GM12878 (cell line): ENCODE measurements around the gene KRTAP5-6. TPM values are rescaled to one million over a fixed set of nuclear protein-coding genes. Genes with fewer than 3 reads are reported as not detected.

Source experiments
- ATAC-seq: fragments of 200-7000 bp; cut with Tn5 transposase; 3 replicates; pipeline ENCODE4 v1.9.1; 2020; ENCODE audit warnings: mild to moderate bottlenecking, moderate library complexity
- BruUV-seq: library from RNA; stranded (reverse); fragments of 400-500 nt; replicated peaks from 2 replicates; lab custom pipeline; 2021; lab: Mats Ljungman, UMichigan
- CTCF ChIA-PET: fragments of 300-600 bp; sonication (Branson Sonifier 250); formaldehyde crosslinking; extraction: SDS; loops from one replicate; lab custom pipeline; 2021; ENCODE audit warnings: inconsistent platforms; lab: Yijun Ruan, JAX
- POLR2A ChIA-PET: fragments of 350-600 bp; formaldehyde crosslinking; extraction: SDS; loops from one replicate; lab custom pipeline; 2021; ENCODE audit warnings: inconsistent platforms; lab: Charles Lee
- RAD21 ChIA-PET: fragments of 300-600 bp; sonication (Branson Sonifier 250); formaldehyde crosslinking; loops from one replicate; lab custom pipeline; 2023; ENCODE audit warnings: antibody characterized with exemption; ENCODE audit not compliant: unreplicated experiment; lab: Charles Lee
- SMC1A ChIA-PET: fragments of 300-600 bp; sonication (Branson Sonifier 250); formaldehyde crosslinking; loops from one replicate; lab custom pipeline; 2023; ENCODE audit not compliant: unreplicated experiment, uncharacterized antibody; lab: Charles Lee
- DNase-seq: peaks from one replicate; pipeline ENCODE4 v3.0.0-alpha.2; 2011; ENCODE audit warnings: low read depth, low spot score
- FAIRE-seq: peaks from 3 replicates; lab custom pipeline; 2011; peaks lifted over from hg19 to GRCh38; lab: Jason Lieb, UNC
- H2AFZ ChIP-seq: 2 replicates; pipeline ENCODE4 v1.6.0; 2011; ENCODE audit warnings: low read depth, low read length, control low read depth; ENCODE audit not compliant: control insufficient read depth
- H3K27ac ChIP-seq: 2 replicates; pipeline ENCODE4 v1.5.1; 2011; ENCODE audit warnings: control low read depth; ENCODE audit not compliant: control insufficient read depth, insufficient read depth
- H3K27me3 ChIP-seq, 2 experiments: replicated peaks in 1 of 2; 2 replicates each; pipeline versions ENCODE4 v1.6.0 to v1.6.1; 2011; ENCODE audit warnings: low read length in 1 of 2; ENCODE audit not compliant: control insufficient read depth in 2 of 2, insufficient read depth in 2 of 2
- H3K36me3 ChIP-seq, 2 experiments: 2 replicates each; pipeline ENCODE4 v1.5.1; 2011; ENCODE audit warnings: low read length in 1 of 2; ENCODE audit not compliant: control insufficient read depth in 2 of 2, insufficient read depth in 2 of 2
- H3K4me1 ChIP-seq: 2 replicates; pipeline ENCODE4 v1.6.1; 2011; ENCODE audit warnings: mild to moderate bottlenecking, low read length, moderate library complexity, mixed read lengths; ENCODE audit not compliant: control insufficient read depth, insufficient read depth
- H3K4me2 ChIP-seq: 2 replicates; pipeline ENCODE4 v1.6.0; 2011; ENCODE audit warnings: control low read depth; ENCODE audit not compliant: control insufficient read depth, insufficient read depth
- H3K4me3 ChIP-seq: fragments of 200-600 bp; sonication (generic); 2 replicates; pipeline ENCODE4 v1.5.1; 2016
- H3K79me2 ChIP-seq: 2 replicates; pipeline ENCODE4 v1.6.0; 2011; ENCODE audit warnings: low read length; ENCODE audit not compliant: control insufficient read depth, insufficient read depth
- H3K9ac ChIP-seq: 2 replicates; pipeline ENCODE4 v1.8.0; 2011; ENCODE audit warnings: low read length, control low read depth, mixed read lengths; ENCODE audit not compliant: control insufficient read depth, insufficient read depth
- H3K9me3 ChIP-seq: replicated peaks from 3 replicates; pipeline ENCODE4 v1.5.1; 2011; ENCODE audit warnings: mild to moderate bottlenecking, low read length; ENCODE audit not compliant: control insufficient read depth, insufficient read depth
- H4K20me1 ChIP-seq: 2 replicates; pipeline ENCODE4 v1.6.0; 2011; ENCODE audit not compliant: control insufficient read depth, insufficient read depth
- EGR1 ChIP-seq, 2 experiments: IDR thresholded peaks; 1 replicate in 1 of 2; 2 replicates in 1 of 2; pipeline ENCODE4 v1.6.1; 2011 to 2012; ENCODE audit warnings: low read depth in 2 of 2, low read length in 2 of 2, borderline replicate concordance in 1 of 2, mild to moderate bottlenecking in 1 of 2, moderate library complexity in 1 of 2
- NFYA ChIP-seq: IDR thresholded peaks from 2 replicates; pipeline ENCODE4 v1.6.1; 2011; ENCODE audit warnings: low read depth, mild to moderate bottlenecking, low read length, improper control_type of control experiment, borderline replicate concordance
- SIN3A ChIP-seq: IDR thresholded peaks from 2 replicates; pipeline ENCODE4 v1.6.1; 2012; ENCODE audit warnings: low read depth, low read length, improper control_type of control experiment
- SIX5 ChIP-seq: IDR thresholded peaks from 2 replicates; pipeline ENCODE4 v1.6.1; 2011; ENCODE audit warnings: mild to moderate bottlenecking, low read depth, low read length, moderate library complexity; ENCODE audit not compliant: severe bottlenecking
- SMAD5 ChIP-seq: IDR thresholded peaks from 2 replicates; pipeline ENCODE4 v1.6.1; 2016; ENCODE audit warnings: antibody characterized with exemption, low read depth
- SMC3 ChIP-seq: IDR thresholded peaks from 2 replicates; pipeline ENCODE4 v1.6.1; 2011; ENCODE audit warnings: low read length, improper control_type of control experiment, borderline replicate concordance
- WGBS: methylation state at CpG from one replicate; pipeline ENCODE4 v1.1.6; 2016; ENCODE audit warnings: low lambda C conversion rate; ENCODE audit not compliant: insufficient replicate concordance, insufficient coverage; ENCODE audit errors: missing lambda C conversion rate; 5-methylcytosine and 5-hydroxymethylcytosine counted together
- in situ Hi-C: fragments of 300-500 bp; cut with MboI; formaldehyde crosslinking; loops from 9 replicates; pipeline ENCODE4 v1.14.3; 2018; ENCODE audit warnings: mixed read lengths
- intact Hi-C: fragments of 100-400 bp; cut with micrococcal nuclease; formaldehyde crosslinking; loops from one replicate; pipeline ENCODE4 v1.14.2; 2022; ENCODE audit not compliant: unreplicated experiment
- polyA plus RNA-seq, 11 experiments: library from polyadenylated mRNA; depleted of rRNA in 4 of 11; unstranded in 6 of 11; stranded (reverse) in 5 of 11; fragments of >200 nt; fragmentation: Nextera tagmentation in 4 of 11; fragmentation: Illumina TruSeq in 1 of 11; extraction: Ambion mirVana in 4 of 11; extraction: Trizol in 1 of 11; gene quantifications; 1 replicate in 1 of 11; 2 replicates in 10 of 11; pipeline versions ENCODE4 v1.2.1 to v1.2.3, GENCODE V29; 2011 to 2016; ENCODE audit warnings: inconsistent platforms in 2 of 11, missing spikeins in 2 of 11, low read depth in 1 of 11
- total RNA-seq, 4 experiments: library from RNA; depleted of rRNA in 3 of 4; stranded (reverse); fragments of >200 nt in 3 of 4; fragmentation: Illumina TruSeq in 1 of 4; extraction: Trizol in 1 of 4; gene quantifications; 2 replicates each; pipeline versions ENCODE4 v1.2.1 to v1.2.3, GENCODE V29; 2013 to 2021
- TF ChIP-seq, protein P1 (sequence below): fragments of 450-650 bp; IDR thresholded peaks from 2 replicates; pipeline ENCODE4 v1.6.1; 2016; ENCODE audit warnings: mild to moderate bottlenecking
- TF ChIP-seq, protein P2 (sequence below): fragments of 450-650 bp; IDR thresholded peaks from 2 replicates; pipeline ENCODE4 v1.6.1; 2016; ENCODE audit warnings: mild to moderate bottlenecking
- TF ChIP-seq, protein P3 (sequence below): fragments of 450-650 bp; IDR thresholded peaks from 2 replicates; pipeline ENCODE4 v1.6.1; 2018; ENCODE audit warnings: mild to moderate bottlenecking, low read depth, moderate library complexity; ENCODE audit not compliant: partially characterized antibody
- TF ChIP-seq, protein P4 (sequence below): IDR thresholded peaks from 2 replicates; pipeline ENCODE4 v1.6.1; 2012; ENCODE audit warnings: improper control_type of control experiment, low read depth, low read length; ENCODE audit not compliant: insufficient replicate concordance

The KRTAP5-6 gene
- total and polyA plus RNA-seq, 10 of the 15 experiments (the other 5 are each of a cell fraction or from before 2014, with no cell fraction given) = not detected

DNA sequence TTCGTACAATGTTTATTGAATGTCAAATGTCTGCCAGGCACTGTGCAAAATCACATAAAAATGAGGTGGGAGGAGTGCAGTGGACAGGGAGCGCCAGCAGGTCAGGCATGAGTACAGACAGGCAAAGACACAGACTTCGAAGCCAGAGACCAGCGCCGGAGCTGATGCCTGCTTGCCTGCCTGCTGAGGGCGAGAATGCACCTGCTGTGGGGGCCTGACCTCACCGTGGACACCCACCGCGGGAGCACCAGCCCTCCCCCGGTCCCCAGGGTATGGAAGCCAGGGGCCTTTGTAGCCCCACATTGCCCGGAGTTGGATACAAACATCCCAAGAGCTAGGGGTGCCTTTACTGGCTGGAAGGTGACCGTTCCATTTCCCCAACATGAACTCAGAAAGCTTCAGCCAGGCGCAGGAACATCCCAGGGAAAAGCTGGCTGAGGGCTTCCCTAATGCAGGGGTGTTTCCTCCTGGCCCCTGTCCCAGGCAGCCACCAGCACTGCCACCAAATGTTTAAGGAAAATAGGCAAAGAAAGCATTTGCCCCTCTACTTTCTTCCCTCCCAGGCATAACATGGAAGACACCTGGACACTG lies 35.5 kb downstream of the KRTAP5-6 start:
- ATAC-seq = no peak
- FAIRE-seq = no peak
- in situ Hi-C loops = no loop called here

More for the DNA sequence above, 35.5 kb downstream of the KRTAP5-6 start:
- Histone ChIP-seq H3K27me3 (0 out of 4 replicates have a peak, but pooled peaks cover 0 to 6% of the 10 kb centered on the region in 2 experiments), H3K4me1 (no peaks in the 10 kb centered on the region)
- CTCF ChIA-PET = no interaction called here
- no peak for TF ChIP-seq SIN3A
- TF ChIP-seq, protein P1, sequence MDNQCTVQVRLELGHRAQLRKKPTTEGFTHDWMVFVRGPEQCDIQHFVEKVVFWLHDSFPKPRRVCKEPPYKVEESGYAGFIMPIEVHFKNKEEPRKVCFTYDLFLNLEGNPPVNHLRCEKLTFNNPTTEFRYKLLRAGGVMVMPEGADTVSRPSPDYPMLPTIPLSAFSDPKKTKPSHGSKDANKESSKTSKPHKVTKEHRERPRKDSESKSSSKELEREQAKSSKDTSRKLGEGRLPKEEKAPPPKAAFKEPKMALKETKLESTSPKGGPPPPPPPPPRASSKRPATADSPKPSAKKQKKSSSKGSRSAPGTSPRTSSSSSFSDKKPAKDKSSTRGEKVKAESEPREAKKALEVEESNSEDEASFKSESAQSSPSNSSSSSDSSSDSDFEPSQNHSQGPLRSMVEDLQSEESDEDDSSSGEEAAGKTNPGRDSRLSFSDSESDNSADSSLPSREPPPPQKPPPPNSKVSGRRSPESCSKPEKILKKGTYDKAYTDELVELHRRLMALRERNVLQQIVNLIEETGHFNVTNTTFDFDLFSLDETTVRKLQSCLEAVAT = no peak
- TF ChIP-seq SMAD5 = no peak
- TF ChIP-seq SIX5 = no peak
- TF ChIP-seq, protein P2, sequence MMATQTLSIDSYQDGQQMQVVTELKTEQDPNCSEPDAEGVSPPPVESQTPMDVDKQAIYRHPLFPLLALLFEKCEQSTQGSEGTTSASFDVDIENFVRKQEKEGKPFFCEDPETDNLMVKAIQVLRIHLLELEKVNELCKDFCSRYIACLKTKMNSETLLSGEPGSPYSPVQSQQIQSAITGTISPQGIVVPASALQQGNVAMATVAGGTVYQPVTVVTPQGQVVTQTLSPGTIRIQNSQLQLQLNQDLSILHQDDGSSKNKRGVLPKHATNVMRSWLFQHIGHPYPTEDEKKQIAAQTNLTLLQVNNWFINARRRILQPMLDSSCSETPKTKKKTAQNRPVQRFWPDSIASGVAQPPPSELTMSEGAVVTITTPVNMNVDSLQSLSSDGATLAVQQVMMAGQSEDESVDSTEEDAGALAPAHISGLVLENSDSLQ = no peak
- TF ChIP-seq SMC3 = no peak
- TF ChIP-seq, protein P3, sequence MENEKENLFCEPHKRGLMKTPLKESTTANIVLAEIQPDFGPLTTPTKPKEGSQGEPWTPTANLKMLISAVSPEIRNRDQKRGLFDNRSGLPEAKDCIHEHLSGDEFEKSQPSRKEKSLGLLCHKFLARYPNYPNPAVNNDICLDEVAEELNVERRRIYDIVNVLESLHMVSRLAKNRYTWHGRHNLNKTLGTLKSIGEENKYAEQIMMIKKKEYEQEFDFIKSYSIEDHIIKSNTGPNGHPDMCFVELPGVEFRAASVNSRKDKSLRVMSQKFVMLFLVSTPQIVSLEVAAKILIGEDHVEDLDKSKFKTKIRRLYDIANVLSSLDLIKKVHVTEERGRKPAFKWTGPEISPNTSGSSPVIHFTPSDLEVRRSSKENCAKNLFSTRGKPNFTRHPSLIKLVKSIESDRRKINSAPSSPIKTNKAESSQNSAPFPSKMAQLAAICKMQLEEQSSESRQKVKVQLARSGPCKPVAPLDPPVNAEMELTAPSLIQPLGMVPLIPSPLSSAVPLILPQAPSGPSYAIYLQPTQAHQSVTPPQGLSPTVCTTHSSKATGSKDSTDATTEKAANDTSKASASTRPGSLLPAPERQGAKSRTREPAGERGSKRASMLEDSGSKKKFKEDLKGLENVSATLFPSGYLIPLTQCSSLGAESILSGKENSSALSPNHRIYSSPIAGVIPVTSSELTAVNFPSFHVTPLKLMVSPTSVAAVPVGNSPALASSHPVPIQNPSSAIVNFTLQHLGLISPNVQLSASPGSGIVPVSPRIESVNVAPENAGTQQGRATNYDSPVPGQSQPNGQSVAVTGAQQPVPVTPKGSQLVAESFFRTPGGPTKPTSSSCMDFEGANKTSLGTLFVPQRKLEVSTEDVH = no peak
- TF ChIP-seq NFYA = no peak
- TF ChIP-seq, protein P4, sequence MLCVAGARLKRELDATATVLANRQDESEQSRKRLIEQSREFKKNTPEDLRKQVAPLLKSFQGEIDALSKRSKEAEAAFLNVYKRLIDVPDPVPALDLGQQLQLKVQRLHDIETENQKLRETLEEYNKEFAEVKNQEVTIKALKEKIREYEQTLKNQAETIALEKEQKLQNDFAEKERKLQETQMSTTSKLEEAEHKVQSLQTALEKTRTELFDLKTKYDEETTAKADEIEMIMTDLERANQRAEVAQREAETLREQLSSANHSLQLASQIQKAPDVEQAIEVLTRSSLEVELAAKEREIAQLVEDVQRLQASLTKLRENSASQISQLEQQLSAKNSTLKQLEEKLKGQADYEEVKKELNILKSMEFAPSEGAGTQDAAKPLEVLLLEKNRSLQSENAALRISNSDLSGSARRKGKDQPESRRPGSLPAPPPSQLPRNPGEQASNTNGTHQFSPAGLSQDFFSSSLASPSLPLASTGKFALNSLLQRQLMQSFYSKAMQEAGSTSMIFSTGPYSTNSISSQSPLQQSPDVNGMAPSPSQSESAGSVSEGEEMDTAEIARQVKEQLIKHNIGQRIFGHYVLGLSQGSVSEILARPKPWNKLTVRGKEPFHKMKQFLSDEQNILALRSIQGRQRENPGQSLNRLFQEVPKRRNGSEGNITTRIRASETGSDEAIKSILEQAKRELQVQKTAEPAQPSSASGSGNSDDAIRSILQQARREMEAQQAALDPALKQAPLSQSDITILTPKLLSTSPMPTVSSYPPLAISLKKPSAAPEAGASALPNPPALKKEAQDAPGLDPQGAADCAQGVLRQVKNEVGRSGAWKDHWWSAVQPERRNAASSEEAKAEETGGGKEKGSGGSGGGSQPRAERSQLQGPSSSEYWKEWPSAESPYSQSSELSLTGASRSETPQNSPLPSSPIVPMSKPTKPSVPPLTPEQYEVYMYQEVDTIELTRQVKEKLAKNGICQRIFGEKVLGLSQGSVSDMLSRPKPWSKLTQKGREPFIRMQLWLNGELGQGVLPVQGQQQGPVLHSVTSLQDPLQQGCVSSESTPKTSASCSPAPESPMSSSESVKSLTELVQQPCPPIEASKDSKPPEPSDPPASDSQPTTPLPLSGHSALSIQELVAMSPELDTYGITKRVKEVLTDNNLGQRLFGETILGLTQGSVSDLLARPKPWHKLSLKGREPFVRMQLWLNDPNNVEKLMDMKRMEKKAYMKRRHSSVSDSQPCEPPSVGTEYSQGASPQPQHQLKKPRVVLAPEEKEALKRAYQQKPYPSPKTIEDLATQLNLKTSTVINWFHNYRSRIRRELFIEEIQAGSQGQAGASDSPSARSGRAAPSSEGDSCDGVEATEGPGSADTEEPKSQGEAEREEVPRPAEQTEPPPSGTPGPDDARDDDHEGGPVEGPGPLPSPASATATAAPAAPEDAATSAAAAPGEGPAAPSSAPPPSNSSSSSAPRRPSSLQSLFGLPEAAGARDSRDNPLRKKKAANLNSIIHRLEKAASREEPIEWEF = no peak
- no peak for TF ChIP-seq EGR1 (IDR thresholded peaks at IDR 0.05; ENCODE audit: borderline replicate concordance in 1 of 2, low read depth in 2 of 2, low read length in 2 of 2)
- TF ChIP-seq, all 136 proteins: peak for 0
- no peak overlapping the region for H3K9ac ChIP-seq
- no peaks in the 10 kb centered on the region for H3K36me3 ChIP-seq
- 48% methylated on average over 13 of the region's 13 CpGs for WGBS
- ChIA-PET POLR2A (no interaction called here), RAD21 (interaction anchor here (0.6 kb wide), 1 partner anchor 39 kb away, joined by 3 read pairs; no protein-coding TSS in a partner anchor), SMC1A (no interaction called here)
- no peak overlapping the region for H3K27ac ChIP-seq
- H3K9me3 ChIP-seq = peaks cover 2% of the 10 kb centered on the region; the same call in 2 of the 3 replicates
- no peak overlapping the region for H2AFZ ChIP-seq
- no peaks in the 10 kb centered on the region for H3K79me2 ChIP-seq
- no peak overlapping the region for H3K4me3 ChIP-seq
- H3K4me2 ChIP-seq = no peak overlapping the region
- no TSS peak for BruUV-seq
- intact Hi-C loops = no loop called here
- no peaks in the 10 kb centered on the region for H4K20me1 ChIP-seq
- no peak for DNase-seq
